ENCODE data around the gene WDR5B.

WDR5B gene

GRCh38 chr3:122365073-122365472 lies 50.8 kb downstream of the WDR5B start:
- no peak for DNase-seq

GRCh38 chr3:122364490-122364889 lies 51.4 kb downstream of the WDR5B start:
- DNase-seq, result no peak

All from Kasumi-1 (cell line).